ENCODE measurements around the gene AOC2. TPM values are rescaled to one million over a fixed set of nuclear protein-coding genes. Genes with fewer than 3 reads are reported as not detected.
A peak's percentile ranks its signal among the peaks of the same experiment; 100 is the strongest.

AOC2 gene
- total and polyA plus RNA-seq, 2 of the 13 experiments (the other 11 are each of a cell fraction or from before 2014, with no cell fraction given) = 1.2 to 3.3 TPM

DNA sequence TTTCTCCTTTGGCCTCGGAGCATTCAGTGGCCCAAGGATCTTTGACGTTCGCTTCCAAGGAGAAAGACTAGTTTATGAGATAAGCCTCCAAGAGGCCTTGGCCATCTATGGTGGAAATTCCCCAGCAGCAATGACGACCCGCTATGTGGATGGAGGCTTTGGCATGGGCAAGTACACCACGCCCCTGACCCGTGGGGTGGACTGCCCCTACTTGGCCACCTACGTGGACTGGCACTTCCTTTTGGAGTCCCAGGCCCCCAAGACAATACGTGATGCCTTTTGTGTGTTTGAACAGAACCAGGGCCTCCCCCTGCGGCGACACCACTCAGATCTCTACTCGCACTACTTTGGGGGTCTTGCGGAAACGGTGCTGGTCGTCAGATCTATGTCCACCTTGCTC is 8.0 kb downstream of the AOC2 start:
- in situ Hi-C loops (cut with HindIII; ENCODE audit: extremely low pct_ligation_motif_present, low pct_unique_long_range_greater_than_20kb) = no loop called here
- Histone ChIP-seq H3K36me3 (replicated peaks in 1 of 2; ENCODE audit: control insufficient read depth in 1 of 2, insufficient read depth in 2 of 2, low read length in 2 of 2) (no peaks in the 10 kb centered on the region; a peak in 1 of 5 replicates), H2AFZ (ENCODE audit: low read length) (no peak overlapping the region), H3K4me3 (replicated peaks in 1 of 3; ENCODE audit: insufficient read depth in 1 of 3, low read depth in 2 of 3, low read length in 3 of 3) (no peak overlapping the region), H3K9ac (ENCODE audit: insufficient read depth, low read depth, low read length) (no peak overlapping the region), H3K27me3 (ENCODE audit: control insufficient read depth in 1 of 2, insufficient read depth in 2 of 2, low read length in 2 of 2) (no peaks in the 10 kb centered on the region), H3K4me1 (ENCODE audit: insufficient read depth, low read length) (peaks cover 76% of the 10 kb centered on the region), H3K79me2 (ENCODE audit: insufficient read depth, low read length) (peaks cover 10% of the 10 kb centered on the region), H3K9me3 (ENCODE audit: low read length) (no peaks in the 10 kb centered on the region), H3K27ac (ENCODE audit: extremely low read length, insufficient read depth, low read length) (no peak overlapping the region), H3K4me2 (ENCODE audit: low read depth, low read length) (peak overlapping the region; percentile 80; the same call in 1 of the 2 replicates), H4K20me1 (ENCODE audit: insufficient read depth, low read length) (no peaks in the 10 kb centered on the region)
- FAIRE-seq = no peak
- POLR2A ChIA-PET = interaction anchor here (0.9 to 4.1 kb wide), 5 partner anchors 12 to 76 kb away, joined by 3 to 36 read pairs (median 5); no protein-coding TSS in a partner anchor
- WGBS (ENCODE audit: low lambda C conversion rate) = 93% methylated on average over 14 of the region's 15 CpGs
- no peak for DNase-seq (ENCODE audit: low spot score)
- intact Hi-C loops (cut with micrococcal nuclease; ENCODE audit: unreplicated experiment) = loop anchor here (2.0 kb wide), 1 partner anchor 14 kb away; no protein-coding TSS in a partner anchor
- TF ChIP-seq ZC3H13 (CRISPR knock-in tag; IDR thresholded peaks at IDR 0.05) (0 out of 2 replicates have a peak, but pooled peaks have one; percentile 31), ZNF3 (CRISPR knock-in tag; IDR thresholded peaks at IDR 0.05) (no peak), SKIL (CRISPR knock-in tag; IDR thresholded peaks at IDR 0.05; ENCODE audit: borderline replicate concordance) (no peak), MXD3 (CRISPR knock-in tag; IDR thresholded peaks at IDR 0.05) (no peak), TCF7 (IDR thresholded peaks at IDR 0.05; ENCODE audit: low read depth) (no peak), ZNF572 (CRISPR knock-in tag; IDR thresholded peaks at IDR 0.05) (0 out of 2 replicates have a peak, but pooled peaks have one; percentile 39), ZNF367 (CRISPR knock-in tag; IDR thresholded peaks at IDR 0.05; ENCODE audit: borderline replicate concordance) (no peak)
- TF ChIP-seq, protein P1, sequence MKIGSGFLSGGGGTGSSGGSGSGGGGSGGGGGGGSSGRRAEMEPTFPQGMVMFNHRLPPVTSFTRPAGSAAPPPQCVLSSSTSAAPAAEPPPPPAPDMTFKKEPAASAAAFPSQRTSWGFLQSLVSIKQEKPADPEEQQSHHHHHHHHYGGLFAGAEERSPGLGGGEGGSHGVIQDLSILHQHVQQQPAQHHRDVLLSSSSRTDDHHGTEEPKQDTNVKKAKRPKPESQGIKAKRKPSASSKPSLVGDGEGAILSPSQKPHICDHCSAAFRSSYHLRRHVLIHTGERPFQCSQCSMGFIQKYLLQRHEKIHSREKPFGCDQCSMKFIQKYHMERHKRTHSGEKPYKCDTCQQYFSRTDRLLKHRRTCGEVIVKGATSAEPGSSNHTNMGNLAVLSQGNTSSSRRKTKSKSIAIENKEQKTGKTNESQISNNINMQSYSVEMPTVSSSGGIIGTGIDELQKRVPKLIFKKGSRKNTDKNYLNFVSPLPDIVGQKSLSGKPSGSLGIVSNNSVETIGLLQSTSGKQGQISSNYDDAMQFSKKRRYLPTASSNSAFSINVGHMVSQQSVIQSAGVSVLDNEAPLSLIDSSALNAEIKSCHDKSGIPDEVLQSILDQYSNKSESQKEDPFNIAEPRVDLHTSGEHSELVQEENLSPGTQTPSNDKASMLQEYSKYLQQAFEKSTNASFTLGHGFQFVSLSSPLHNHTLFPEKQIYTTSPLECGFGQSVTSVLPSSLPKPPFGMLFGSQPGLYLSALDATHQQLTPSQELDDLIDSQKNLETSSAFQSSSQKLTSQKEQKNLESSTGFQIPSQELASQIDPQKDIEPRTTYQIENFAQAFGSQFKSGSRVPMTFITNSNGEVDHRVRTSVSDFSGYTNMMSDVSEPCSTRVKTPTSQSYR (CRISPR knock-in tag; IDR thresholded peaks at IDR 0.05; ENCODE audit: borderline replicate concordance) = no peak
- BruUV-seq (replicated peaks) = no TSS peak
- no peak for ATAC-seq
- CTCF ChIA-PET (ENCODE audit: low intra/inter-chr PET ratio, low total read pairs) = no interaction called here

Measured in HepG2 (cell line).